IMR-90 (cell line): ENCODE measurements around the gene TGFB2. TPM values are rescaled to one million over a fixed set of nuclear protein-coding genes. Genes with fewer than 3 reads are reported as not detected.

Source experiments
- ATAC-seq: fragments of 200-7000 bp; cut with Tn5 transposase; 2 replicates; pipeline ENCODE4 v1.9.1; 2020; ENCODE audit warnings: low read depth, mild to moderate bottlenecking, moderate library complexity
- BruUV-seq: library from RNA; stranded (reverse); fragments of 400-500 nt; replicated peaks from 2 replicates; lab custom pipeline; 2021; lab: Mats Ljungman, UMichigan
- CTCF ChIA-PET: fragments of 300-600 bp; formaldehyde crosslinking; extraction: SDS; loops from one replicate; lab custom pipeline; 2021; ENCODE audit warnings: antibody characterized with exemption; lab: Yijun Ruan, JAX
- POLR2A ChIA-PET: fragments of 300-600 bp; sonication (Branson Sonifier 250); formaldehyde crosslinking; loops from one replicate; lab custom pipeline; 2022; ENCODE audit warnings: antibody characterized with exemption; ENCODE audit not compliant: unreplicated experiment; lab: Charles Lee
- DNase-seq: peaks from one replicate; pipeline ENCODE4 v3.0.0; 2013
- H2AFZ ChIP-seq: replicated peaks from 2 replicates; pipeline ENCODE3; 2013; ENCODE audit warnings: low read length, mild to moderate bottlenecking; ENCODE audit not compliant: poor library complexity
- H2AK5ac ChIP-seq: 2 replicates; pipeline ENCODE4 v1.6.1; 2013; ENCODE audit warnings: low read depth, low read length, inconsistent platforms
- H2AK9ac ChIP-seq: replicated peaks from 2 replicates; pipeline ENCODE3; 2013; ENCODE audit warnings: mild to moderate bottlenecking, low read depth, low read length, moderate library complexity; ENCODE audit not compliant: poor library complexity
- H2BK120ac ChIP-seq: 2 replicates; pipeline ENCODE4 v1.6.1; 2013; ENCODE audit warnings: low read depth, low read length, inconsistent platforms
- H2BK15ac ChIP-seq: 3 replicates; pipeline ENCODE4 v1.6.1; 2013; ENCODE audit warnings: low read depth, low read length, inconsistent platforms
- H2BK20ac ChIP-seq: 2 replicates; pipeline ENCODE4 v1.6.1; 2013; ENCODE audit warnings: low read depth, mild to moderate bottlenecking, inconsistent platforms, low read length, moderate library complexity
- H2BK5ac ChIP-seq: 2 replicates; pipeline ENCODE4 v1.6.1; 2013; ENCODE audit warnings: mild to moderate bottlenecking, low read depth, low read length, inconsistent platforms; ENCODE audit not compliant: poor library complexity, severe bottlenecking
- H3K14ac ChIP-seq: replicated peaks from 2 replicates; pipeline ENCODE4 v1.6.1; 2013; ENCODE audit warnings: low read depth, low read length, inconsistent platforms
- H3K18ac ChIP-seq: 2 replicates; pipeline ENCODE4 v1.6.1; 2013; ENCODE audit warnings: low read depth, low read length, control low read depth
- H3K23ac ChIP-seq: 2 replicates; pipeline ENCODE4 v1.6.1; 2013; ENCODE audit warnings: low read depth, low read length, inconsistent platforms
- H3K27ac ChIP-seq: 2 replicates; pipeline ENCODE4 v1.5.1; 2013; ENCODE audit warnings: mild to moderate bottlenecking, control low read depth, low read length; ENCODE audit not compliant: insufficient read depth
- H3K27me3 ChIP-seq: 2 replicates; pipeline ENCODE4 v1.6.1; 2013; ENCODE audit warnings: low read length; ENCODE audit not compliant: control insufficient read depth, insufficient read depth
- H3K36me3 ChIP-seq: 2 replicates; pipeline ENCODE4 v1.6.1; 2013; ENCODE audit warnings: low read length, mixed read lengths; ENCODE audit not compliant: control insufficient read depth, insufficient read depth
- H3K4ac ChIP-seq: 2 replicates; pipeline ENCODE4 v1.6.1; 2013; ENCODE audit warnings: low read depth, low read length, inconsistent platforms
- H3K4me1 ChIP-seq: 2 replicates; pipeline ENCODE4 v1.6.1; 2013; ENCODE audit warnings: low read length, mixed read lengths; ENCODE audit not compliant: control insufficient read depth, insufficient read depth
- H3K4me2 ChIP-seq: 2 replicates; pipeline ENCODE4 v1.6.1; 2013; ENCODE audit warnings: low read depth, mild to moderate bottlenecking, control low read depth, low read length, moderate library complexity
- H3K4me3 ChIP-seq: 2 replicates; pipeline ENCODE4 v1.5.1; 2013; ENCODE audit warnings: low read depth, mild to moderate bottlenecking, control low read depth, low read length, moderate library complexity; ENCODE audit not compliant: insufficient read depth
- H3K56ac ChIP-seq: 2 replicates; pipeline ENCODE4 v1.6.1; 2013; ENCODE audit warnings: low read length, inconsistent platforms; ENCODE audit not compliant: insufficient read depth; ENCODE audit errors: extremely low read depth
- H3K79me1 ChIP-seq, 2 experiments: 2 replicates each; pipeline ENCODE4 v1.6.1; 2013; ENCODE audit warnings: low read length in 2 of 2, inconsistent platforms in 1 of 2, low read depth in 1 of 2
- H3K9ac ChIP-seq: 2 replicates; pipeline ENCODE4 v1.6.1; 2013; ENCODE audit warnings: low read depth, low read length, control low read depth
- H3K9me1 ChIP-seq: 2 replicates; pipeline ENCODE4 v1.6.1; 2013; ENCODE audit warnings: low read length, inconsistent platforms; ENCODE audit not compliant: insufficient read depth
- H3K9me3 ChIP-seq: 2 replicates; pipeline ENCODE4 v1.6.1; 2013; ENCODE audit warnings: low read length; ENCODE audit not compliant: control insufficient read depth, insufficient read depth
- H4K20me1 ChIP-seq: 2 replicates; pipeline ENCODE4 v1.6.1; 2013; ENCODE audit warnings: low read length, inconsistent platforms; ENCODE audit not compliant: insufficient read depth
- H4K5ac ChIP-seq: 2 replicates; pipeline ENCODE4 v1.6.1; 2013; ENCODE audit warnings: mild to moderate bottlenecking, low read depth, low read length, control low read depth
- H4K8ac ChIP-seq, 2 experiments: 2 replicates each; pipeline ENCODE4 v1.6.1; 2013; ENCODE audit warnings: low read depth in 2 of 2, low read length in 2 of 2, control low read depth in 1 of 2, inconsistent platforms in 1 of 2
- H4K91ac ChIP-seq: 2 replicates; pipeline ENCODE4 v1.6.1; 2013; ENCODE audit warnings: low read depth, low read length, inconsistent platforms; ENCODE audit not compliant: insufficient read depth
- BHLHE40 ChIP-seq: fragments of 150-350 bp; IDR thresholded peaks from 2 replicates; pipeline ENCODE4 v1.6.1; 2016; ENCODE audit warnings: mild to moderate bottlenecking, low read depth, low read length
- CEBPB ChIP-seq: IDR thresholded peaks from 2 replicates; pipeline ENCODE4 v1.6.1; 2012; ENCODE audit warnings: low read depth, low read length, improper control_type of control experiment
- CHD1 ChIP-seq: IDR thresholded peaks from 2 replicates; pipeline ENCODE4 v1.6.1; 2012; ENCODE audit warnings: low read depth, low read length, improper control_type of control experiment
- CTCF ChIP-seq: conservative IDR thresholded peaks from 2 replicates; pipeline ENCODE4 v1.5.1; 2012; ENCODE audit warnings: mild to moderate bottlenecking, low read depth, low read length, improper control_type of control experiment
- ELK1 ChIP-seq: fragments of 150-350 bp; IDR thresholded peaks from 2 replicates; pipeline ENCODE4 v1.6.1; 2016; ENCODE audit warnings: low read depth, mild to moderate bottlenecking, low read length, moderate library complexity, borderline replicate concordance
- FOS ChIP-seq: fragments of 150-350 bp; IDR thresholded peaks from 2 replicates; pipeline ENCODE4 v1.6.1; 2016; ENCODE audit warnings: low read depth, low read length
- MAFK ChIP-seq: IDR thresholded peaks from 2 replicates; pipeline ENCODE4 v1.6.1; 2012; ENCODE audit warnings: low read depth, low read length, improper control_type of control experiment
- MAZ ChIP-seq: IDR thresholded peaks from 2 replicates; pipeline ENCODE4 v1.6.1; 2012; ENCODE audit warnings: low read depth, mild to moderate bottlenecking, low read length, improper control_type of control experiment, moderate library complexity, borderline replicate concordance
- MXI1 ChIP-seq: IDR thresholded peaks from 2 replicates; pipeline ENCODE4 v1.6.1; 2012; ENCODE audit warnings: low read depth, mild to moderate bottlenecking, low read length, moderate library complexity, borderline replicate concordance
- NFE2L2 ChIP-seq: fragments of 150-350 bp; IDR thresholded peaks from 2 replicates; pipeline ENCODE4 v1.6.1; 2016; ENCODE audit warnings: low read depth, mild to moderate bottlenecking, low read length
- POLR2A ChIP-seq: IDR thresholded peaks from 2 replicates; pipeline ENCODE4 v1.6.1; 2012; ENCODE audit warnings: mild to moderate bottlenecking, low read depth, low read length
- RAD21 ChIP-seq: IDR thresholded peaks from 2 replicates; pipeline ENCODE4 v1.6.1; 2012; ENCODE audit warnings: low read length, improper control_type of control experiment
- RCOR1 ChIP-seq: IDR thresholded peaks from 2 replicates; pipeline ENCODE4 v1.6.1; 2012; ENCODE audit warnings: mild to moderate bottlenecking, low read length, improper control_type of control experiment; ENCODE audit not compliant: insufficient replicate concordance
- RFX5 ChIP-seq: IDR thresholded peaks from 2 replicates; pipeline ENCODE4 v1.8.0; 2012; ENCODE audit warnings: low read depth, mild to moderate bottlenecking, low read length, moderate library complexity
- SMC3 ChIP-seq: fragments of 150-350 bp; IDR thresholded peaks from 2 replicates; pipeline ENCODE4 v1.6.1; 2016; ENCODE audit warnings: low read depth, mild to moderate bottlenecking, antibody characterized with exemption, low read length, moderate library complexity
- USF2 ChIP-seq: fragments of 150-350 bp; IDR thresholded peaks from 2 replicates; pipeline ENCODE4 v1.6.1; 2017; ENCODE audit warnings: mild to moderate bottlenecking, antibody characterized with exemption, low read length, low read depth
- WGBS, 2 experiments: methylation state at CpG; one replicate each; pipeline versions ENCODE4 v1.1.5 to v1.1.7; 2013; ENCODE audit warnings: missing lambda C conversion rate in 2 of 2; ENCODE audit not compliant: insufficient read length in 1 of 2; ENCODE audit errors: extremely low coverage in 2 of 2; 5-methylcytosine and 5-hydroxymethylcytosine counted together
- dilution Hi-C: fragments of 300-500 bp; cut with HindIII; formaldehyde crosslinking; loops from one replicate; pipeline ENCODE4 v1.14.3; 2018; ENCODE audit warnings: low sequenced_read_pairs; ENCODE audit not compliant: unreplicated experiment
- in situ Hi-C: fragments of 300-500 bp; cut with MboI; formaldehyde crosslinking; loops from 3 replicates; pipeline ENCODE4 v1.14.3; 2019; ENCODE audit warnings: low sequenced_read_pairs, inconsistent platforms, mixed read lengths
- intact Hi-C: fragments of 100-400 bp; cut with micrococcal nuclease; formaldehyde crosslinking; loops from 2 replicates; pipeline ENCODE4 v1.10.0; 2022
- polyA plus RNA-seq, 3 experiments: library from polyadenylated mRNA; depleted of rRNA; stranded (reverse); fragments of >200 nt; gene quantifications; 2 replicates each; pipeline ENCODE4 v1.2.3, GENCODE V29; 2012; ENCODE audit warnings: low replicate concordance in 1 of 3
- total RNA-seq: library from RNA; depleted of rRNA; stranded (reverse); fragments of >200 nt; gene quantifications from 2 replicates; pipeline ENCODE4 v1.2.3, GENCODE V29; 2012

The TGFB2 gene
- total and polyA plus RNA-seq, 2 of the 4 experiments (the other 2 are of a cell fraction), result 3.7 to 3.8 TPM

- H2BK20ac ChIP-seq, result no peak overlapping the region
- H2AK9ac ChIP-seq, result no peak overlapping the region
- no peaks in the 10 kb centered on the region for H4K20me1 ChIP-seq
- no peak overlapping the region for H4K5ac ChIP-seq
- in situ Hi-C loops, result no loop called here
- H3K9me1 ChIP-seq, result peaks cover 12% of the 10 kb centered on the region; the same call in 1 of the 2 replicates
- H3K4me3 ChIP-seq, result no peak overlapping the region
- H3K4ac ChIP-seq, result no peak overlapping the region; the same call in 1 of the 2 replicates
- ChIA-PET POLR2A (no interaction called here), CTCF (interaction anchor here (0.9 kb wide), 1 partner anchor 9 kb away, joined by 3 read pairs; no protein-coding TSS in a partner anchor)
- WGBS, 2 experiments, result no CpG with 5 or more reads among the region's 1 CpG
- H3K4me1 ChIP-seq, result peaks cover 22% of the 10 kb centered on the region
- BruUV-seq, result no TSS peak
- H3K23ac ChIP-seq, result no peak overlapping the region
- no peak overlapping the region for H2BK15ac ChIP-seq
- H2AFZ ChIP-seq, result no peak overlapping the region
- no peak overlapping the region for H3K14ac ChIP-seq
- H3K79me1 ChIP-seq, result peaks cover 3 to 6% of the 10 kb centered on the region in 2 experiments; a peak in 2 of 4 replicates
- H3K18ac ChIP-seq, result no peak overlapping the region
- H2AK5ac ChIP-seq, result no peak overlapping the region
- no peak overlapping the region for H3K9ac ChIP-seq
- H3K27me3 ChIP-seq, result no peaks in the 10 kb centered on the region
- dilution Hi-C loops, result no loop called here
- no peak overlapping the region for H3K27ac ChIP-seq
- ATAC-seq (no peak), DNase-seq (no peak)
- H2BK120ac ChIP-seq, result no peak overlapping the region
- no peaks in the 10 kb centered on the region for H3K9me3 ChIP-seq
- no peak for TF ChIP-seq RFX5
- TF ChIP-seq RCOR1, result no peak
- no peak for TF ChIP-seq CHD1
- no peak for TF ChIP-seq USF2
- no peak for TF ChIP-seq SMC3
- TF ChIP-seq RAD21, result no peak
- no peak for TF ChIP-seq MAZ
- TF ChIP-seq NFE2L2, result no peak
- no peak for TF ChIP-seq BHLHE40
- no peak for TF ChIP-seq CTCF
- TF ChIP-seq CEBPB, result no peak
- TF ChIP-seq FOS, result no peak
- TF ChIP-seq MAFK, result no peak
- no peak for TF ChIP-seq MXI1
- TF ChIP-seq ELK1, result no peak
- no peak for TF ChIP-seq POLR2A
- no peak overlapping the region for H4K91ac ChIP-seq
- no peak overlapping the region for H2BK5ac ChIP-seq
- peaks cover 1% of the 10 kb centered on the region; the same call in 1 of the 2 replicates for H3K36me3 ChIP-seq
- intact Hi-C loops, result no loop called here
- no peak overlapping the region for H3K56ac ChIP-seq
- no peak overlapping the region for H4K8ac ChIP-seq
- H3K4me2 ChIP-seq, result no peak overlapping the region
These were observed 18.0 kb downstream of the TGFB2 start for GRCh38 chr1:218363141-218363540.
